CD14-positive monocyte (primary cell): Measurements from ENCODE around the gene NEK7. TPM values are rescaled to one million over a fixed set of nuclear protein-coding genes. Genes with fewer than 3 reads are reported as not detected.

ENCODE experiments used
- DNase-seq, 3 donors: peaks; one replicate each; pipeline ENCODE4 v3.0.0-alpha.2; 2011 to 2022
- H2AFZ ChIP-seq: 2 replicates; pipeline ENCODE4 v1.6.0; 2012; ENCODE audit warnings: mild to moderate bottlenecking, low read depth, low read length, inconsistent platforms; ENCODE audit not compliant: insufficient read depth, poor library complexity, severe bottlenecking
- H3K27ac ChIP-seq, 2 donors: 1 replicate in 1 of 2; 2 replicates in 1 of 2; pipeline ENCODE4 v1.5.1; 2012 to 2013; ENCODE audit warnings: low read length in 2 of 2, control low read depth in 1 of 2, inconsistent platforms in 1 of 2, low read depth in 1 of 2, mild to moderate bottlenecking in 1 of 2
- H3K27me3 ChIP-seq, 2 donors: one replicate each; pipeline versions ENCODE4 v1.6.0 to v1.6.1; 2011 to 2013; ENCODE audit warnings: low read length in 2 of 2; ENCODE audit not compliant: control insufficient read depth in 2 of 2, insufficient read depth in 2 of 2
- H3K36me3 ChIP-seq, 2 donors: replicated peaks in 1 of 2; 1 replicate in 1 of 2; 2 replicates in 1 of 2; pipeline versions ENCODE4 v1.5.1 to v1.6.1; 2012 to 2013; ENCODE audit warnings: low read length in 2 of 2, control low read depth in 1 of 2, inconsistent platforms in 1 of 2, mild to moderate bottlenecking in 1 of 2; ENCODE audit not compliant: insufficient read depth in 2 of 2, control insufficient read depth in 1 of 2
- H3K4me1 ChIP-seq, 2 donors: 1 replicate in 1 of 2; 2 replicates in 1 of 2; pipeline versions ENCODE4 v1.5.1 to v1.6.1; 2012 to 2013; ENCODE audit warnings: low read length in 2 of 2, control low read depth in 1 of 2, inconsistent platforms in 1 of 2, mild to moderate bottlenecking in 1 of 2, moderate library complexity in 1 of 2; ENCODE audit not compliant: insufficient read depth in 2 of 2, control insufficient read depth in 1 of 2
- H3K4me2 ChIP-seq: replicated peaks from 2 replicates; pipeline ENCODE3; 2012; ENCODE audit warnings: low read length, moderate library complexity, mild to moderate bottlenecking; ENCODE audit not compliant: poor library complexity, severe bottlenecking; ENCODE audit errors: extremely low read depth
- H3K4me3 ChIP-seq, 3 experiments: fragments of 200-600 bp in 1 of 3; sonication (generic) in 1 of 3; replicated peaks in 1 of 3; 1 replicate in 2 of 3; 2 replicates in 1 of 3; pipeline ENCODE4 v1.5.1; 2011 to 2013; ENCODE audit warnings: low read length in 3 of 3, mild to moderate bottlenecking in 3 of 3, control low read depth in 2 of 3, low read depth in 2 of 3, inconsistent platforms in 1 of 3, moderate library complexity in 1 of 3
- H3K79me2 ChIP-seq: 2 replicates; pipeline ENCODE4 v1.6.0; 2012; ENCODE audit warnings: mild to moderate bottlenecking, control low read depth, inconsistent platforms, low read length, moderate library complexity; ENCODE audit not compliant: insufficient read depth
- H3K9ac ChIP-seq: 2 replicates; pipeline ENCODE4 v1.6.0; 2017; ENCODE audit warnings: low read length, mild to moderate bottlenecking; ENCODE audit not compliant: insufficient read depth, poor library complexity, severe bottlenecking
- H3K9me3 ChIP-seq, 2 donors: replicated peaks in 1 of 2; 1 replicate in 1 of 2; 2 replicates in 1 of 2; pipeline versions ENCODE4 v1.5.1 to v1.6.1; 2012 to 2013; ENCODE audit warnings: low read length in 2 of 2, control low read depth in 1 of 2; ENCODE audit not compliant: control insufficient read depth in 1 of 2, insufficient read depth in 1 of 2
- H4K20me1 ChIP-seq: 2 replicates; pipeline ENCODE4 v1.6.0; 2012; ENCODE audit warnings: mild to moderate bottlenecking, low read length, control low read depth, moderate library complexity; ENCODE audit not compliant: insufficient read depth
- H3K27ac Mint-ChIP-seq, 7 donors: one replicate each; pipeline ENCODE4 v1.8.0; 2020; ENCODE audit warnings: mild to moderate bottlenecking in 7 of 7, mixed read lengths in 7 of 7, moderate library complexity in 6 of 7, inconsistent platforms in 2 of 7
- H3K27me3 Mint-ChIP-seq, 3 donors: one replicate each; pipeline ENCODE4 v1.8.0; 2021 to 2022; ENCODE audit warnings: low read depth in 3 of 3, mild to moderate bottlenecking in 3 of 3, mixed read lengths in 3 of 3, moderate library complexity in 3 of 3, inconsistent platforms in 1 of 3
- H3K36me3 Mint-ChIP-seq, 2 donors: one replicate each; pipeline ENCODE4 v1.8.0; 2020; ENCODE audit warnings: mixed read lengths in 2 of 2, inconsistent platforms in 1 of 2, mild to moderate bottlenecking in 1 of 2
- H3K4me1 Mint-ChIP-seq: one replicate; pipeline ENCODE4 v1.8.0; 2020; ENCODE audit warnings: mild to moderate bottlenecking, mixed read lengths
- H3K4me3 Mint-ChIP-seq, 2 donors: one replicate each; pipeline ENCODE4 v1.8.0; 2020; ENCODE audit warnings: mild to moderate bottlenecking in 2 of 2, mixed read lengths in 2 of 2, moderate library complexity in 1 of 2
- H3K9me3 Mint-ChIP-seq, 7 donors: one replicate each; pipeline ENCODE4 v1.8.0; 2020 to 2022; ENCODE audit warnings: mixed read lengths in 7 of 7, mild to moderate bottlenecking in 6 of 7, moderate library complexity in 6 of 7, inconsistent platforms in 2 of 7
- CTCF ChIP-seq: fragments of 200-600 bp; IDR thresholded peaks from one replicate; pipeline ENCODE4 v1.8.0; 2022; ENCODE audit warnings: antibody characterized with exemption, mild to moderate bottlenecking
- WGBS: methylation state at CpG from one replicate; pipeline ENCODE4 v1.1.5; 2013; ENCODE audit warnings: missing lambda C conversion rate; ENCODE audit not compliant: insufficient coverage; 5-methylcytosine and 5-hydroxymethylcytosine counted together
- intact Hi-C, 2 donors: fragments of 100-400 bp; cut with micrococcal nuclease; formaldehyde crosslinking; loops; one replicate each; pipeline versions ENCODE4 v1.15.0 to v1.15.1; 2023
- polyA plus RNA-seq, 3 donors: library from polyadenylated mRNA; depleted of rRNA in 1 of 3; unstranded in 2 of 3; stranded (reverse) in 1 of 3; fragments of 300-500 nt in 2 of 3; fragments of >200 nt in 1 of 3; fragmentation: Illumina TruSeq in 2 of 3; gene quantifications; 1 replicate in 2 of 3; 2 replicates in 1 of 3; pipeline ENCODE4 v1.2.3, GENCODE V29; 2012 to 2021

Gene NEK7
- polyA plus RNA-seq, 3 donors, result 16.0 to 50.1 (median 46.5) TPM

GRCh38 chr1:198326232-198326631, 169.4 kb downstream of the NEK7 start:
- Histone ChIP-seq H3K9me3 (no peaks in the 10 kb centered on the region), H3K4me3 (no peak overlapping the region), H3K36me3 (peaks cover 0 to 9% of the 10 kb centered on the region in 2 donors), H3K79me2 (no peaks in the 10 kb centered on the region), H3K27ac (no peak overlapping the region), H3K27me3 (no peaks in the 10 kb centered on the region), H4K20me1 (no peaks in the 10 kb centered on the region), H3K4me2 (no peak overlapping the region), H3K4me1 (no peaks in the 10 kb centered on the region), H3K9ac (no peak overlapping the region), H2AFZ (no peak overlapping the region)
- WGBS, result no CpG with 5 or more reads among the region's 3 CpGs
- Mint-ChIP-seq H3K36me3 (peaks cover 5 to 6% of the 10 kb centered on the region in 2 donors), H3K4me1 (peaks cover 5% of the 10 kb centered on the region), H3K9me3 (peaks cover 0 to 2% (median 0%) of the 10 kb centered on the region in 7 donors), H3K27ac (no peak overlapping the region), H3K4me3 (no peak overlapping the region), H3K27me3 (peaks cover 0 to 3% (median under 1%) of the 10 kb centered on the region in 3 donors)
- TF ChIP-seq CTCF, result no peak
- intact Hi-C loops, result no loop called here
- no peak for DNase-seq

- TF ChIP-seq CTCF, result no peak
- intact Hi-C loops, result no loop called here
- Histone ChIP-seq H3K9me3 (no peaks in the 10 kb centered on the region), H4K20me1 (no peaks in the 10 kb centered on the region), H3K79me2 (no peaks in the 10 kb centered on the region), H3K4me1 (no peaks in the 10 kb centered on the region), H3K4me2 (no peak overlapping the region), H3K27ac (no peak overlapping the region), H2AFZ (no peak overlapping the region), H3K27me3 (no peaks in the 10 kb centered on the region), H3K4me3 (no peak overlapping the region), H3K36me3 (peaks cover 0 to 9% of the 10 kb centered on the region in 2 donors), H3K9ac (no peak overlapping the region)
- WGBS, result 100% methylated on average over 2 of the region's 4 CpGs
- H3K4me1 Mint-ChIP-seq, result peaks cover 5% of the 10 kb centered on the region
- H3K4me3 Mint-ChIP-seq, result no peak overlapping the region
- peaks cover 0 to 3% (median 2%) of the 10 kb centered on the region in 3 donors for H3K27me3 Mint-ChIP-seq
- peaks cover 0 to 2% (median 0%) of the 10 kb centered on the region in 7 donors for H3K9me3 Mint-ChIP-seq
- no peak overlapping the region for H3K27ac Mint-ChIP-seq
- peaks cover 4 to 6% of the 10 kb centered on the region in 2 donors for H3K36me3 Mint-ChIP-seq
- no peak for DNase-seq
These were observed 170.1 kb downstream of the NEK7 start for GRCh38 chr1:198326915-198327314.
